ENCODE measurements around the gene FHL1.
A peak's percentile ranks its signal among the peaks of the same experiment; 100 is the strongest.
"Not testable (repeated sequence)": the region's sequence is repeated elsewhere in the genome, so short reads cannot be mapped to it uniquely, and the experiment has no call there.

The FHL1 gene

GRCh38 chrX:136147315-136147901, at the start of gene FHL1:
FHL1 (plus strand) TSS chrX:136147533.
- peak; percentile 71 for DNase-seq

- no peak for DNase-seq
Observed at GRCh38 chrX:136097871-136098805, 49.2 kb upstream of the FHL1 start.

- DNase-seq, result no peak
Observed at GRCh38 chrX:136104936-136105335, 42.4 kb upstream of the FHL1 start.

GRCh38 chrX:136106920-136107528, 40.3 kb upstream of the FHL1 start:
- DNase-seq, result no peak

GRCh38 chrX:136108905-136109304, 38.4 kb upstream of the FHL1 start:
- DNase-seq, result not testable (repeated sequence)

- no peak for DNase-seq
Observed at GRCh38 chrX:136112286-136112685, 35.0 kb upstream of the FHL1 start.

- DNase-seq, result no peak
Observed at GRCh38 chrX:136112778-136113177, 34.6 kb upstream of the FHL1 start.

GRCh38 chrX:136115126-136115903, 32.0 kb upstream of the FHL1 start:
- no peak for DNase-seq

GRCh38 chrX:136115904-136116297, 31.4 kb upstream of the FHL1 start:
- no peak for DNase-seq

- DNase-seq, result no peak
Observed at GRCh38 chrX:136121788-136122187, 25.5 kb upstream of the FHL1 start.

- DNase-seq, result no peak
Observed at GRCh38 chrX:136122207-136122606, 25.1 kb upstream of the FHL1 start.

GRCh38 chrX:136125106-136125505, 22.2 kb upstream of the FHL1 start:
- DNase-seq, result no peak

GRCh38 chrX:136126371-136126770, 21.0 kb upstream of the FHL1 start:
- DNase-seq, result no peak

- DNase-seq, result no peak
Observed at GRCh38 chrX:136126872-136127406, 20.4 kb upstream of the FHL1 start.

- DNase-seq, result no peak
Observed at GRCh38 chrX:136128743-136129142, 18.6 kb upstream of the FHL1 start.

GRCh38 chrX:136130931-136131833, 16.2 kb upstream of the FHL1 start:
- DNase-seq, result no peak

- no peak for DNase-seq
Observed at GRCh38 chrX:136138939-136139338, 8.4 kb upstream of the FHL1 start.

- DNase-seq, result no peak
Observed at GRCh38 chrX:136141569-136141968, 5.8 kb upstream of the FHL1 start.

- DNase-seq, result no peak
Observed at GRCh38 chrX:136142592-136142991, 4.7 kb upstream of the FHL1 start.

- DNase-seq, result peak; percentile 49
Observed at GRCh38 chrX:136143711-136144110, 3.6 kb upstream of the FHL1 start.

GRCh38 chrX:136146614-136147314, 569 bp upstream of the FHL1 start:
- DNase-seq, result peak; percentile 30

Measured in CD4-positive, alpha-beta T cell treated with Interleukin-12 subunit alpha and Interleukin-12 subunit beta, for 1 hour (primary cell).